ENCODE measurements around the gene LGI2. TPM values are rescaled to one million over a fixed set of nuclear protein-coding genes. Genes with fewer than 3 reads are reported as not detected.
"Not testable (repeated sequence)": the region's sequence is repeated elsewhere in the genome, so short reads cannot be mapped to it uniquely, and the experiment has no call there.

The LGI2 gene
- total RNA-seq, 2 donors from 2014 or later: 0.05 to 2.8 TPM

DNA sequence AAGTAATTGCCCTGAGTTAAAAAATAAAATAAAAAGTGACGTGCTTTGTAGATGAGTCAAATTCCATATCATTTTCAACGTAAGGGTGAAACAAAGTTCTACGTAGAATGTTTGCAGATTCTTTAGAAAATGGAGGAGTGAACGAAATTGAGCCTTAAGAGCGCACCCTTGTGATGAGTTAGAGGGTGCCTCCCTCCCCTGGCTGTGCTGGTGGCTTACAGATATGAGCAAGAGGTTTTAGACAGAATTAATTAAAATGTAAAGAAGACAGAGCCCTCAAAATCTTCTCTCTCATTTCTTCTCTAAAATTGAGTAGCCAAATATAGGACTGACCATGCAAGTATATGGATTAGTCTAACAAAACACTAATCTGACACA, 30.2 kb upstream of the LGI2 start:
- TF ChIP-seq POLR2AphosphoS5 (IDR thresholded peaks at IDR 0.05) (no peak), POLR2A (IDR thresholded peaks at IDR 0.05) (no peak)
- TF ChIP-seq, protein P1, sequence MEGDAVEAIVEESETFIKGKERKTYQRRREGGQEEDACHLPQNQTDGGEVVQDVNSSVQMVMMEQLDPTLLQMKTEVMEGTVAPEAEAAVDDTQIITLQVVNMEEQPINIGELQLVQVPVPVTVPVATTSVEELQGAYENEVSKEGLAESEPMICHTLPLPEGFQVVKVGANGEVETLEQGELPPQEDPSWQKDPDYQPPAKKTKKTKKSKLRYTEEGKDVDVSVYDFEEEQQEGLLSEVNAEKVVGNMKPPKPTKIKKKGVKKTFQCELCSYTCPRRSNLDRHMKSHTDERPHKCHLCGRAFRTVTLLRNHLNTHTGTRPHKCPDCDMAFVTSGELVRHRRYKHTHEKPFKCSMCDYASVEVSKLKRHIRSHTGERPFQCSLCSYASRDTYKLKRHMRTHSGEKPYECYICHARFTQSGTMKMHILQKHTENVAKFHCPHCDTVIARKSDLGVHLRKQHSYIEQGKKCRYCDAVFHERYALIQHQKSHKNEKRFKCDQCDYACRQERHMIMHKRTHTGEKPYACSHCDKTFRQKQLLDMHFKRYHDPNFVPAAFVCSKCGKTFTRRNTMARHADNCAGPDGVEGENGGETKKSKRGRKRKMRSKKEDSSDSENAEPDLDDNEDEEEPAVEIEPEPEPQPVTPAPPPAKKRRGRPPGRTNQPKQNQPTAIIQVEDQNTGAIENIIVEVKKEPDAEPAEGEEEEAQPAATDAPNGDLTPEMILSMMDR (IDR thresholded peaks at IDR 0.05): no peak
- Histone ChIP-seq H3K27me3 (replicated peaks; ENCODE audit: insufficient read depth) (no peaks in the 10 kb centered on the region), H3K9me3 (no peaks in the 10 kb centered on the region), H3K4me3 (no peak overlapping the region), H3K4me1 (replicated peaks) (no peaks in the 10 kb centered on the region), H3K27ac (no peak overlapping the region), H3K36me3 (no peaks in the 10 kb centered on the region)
- 91% methylated on average over 5 of the region's 5 CpGs for WGBS
- intact Hi-C loops (cut with DNase I): no loop called here
- no peak for DNase-seq (ENCODE audit: low spot score)

DNA sequence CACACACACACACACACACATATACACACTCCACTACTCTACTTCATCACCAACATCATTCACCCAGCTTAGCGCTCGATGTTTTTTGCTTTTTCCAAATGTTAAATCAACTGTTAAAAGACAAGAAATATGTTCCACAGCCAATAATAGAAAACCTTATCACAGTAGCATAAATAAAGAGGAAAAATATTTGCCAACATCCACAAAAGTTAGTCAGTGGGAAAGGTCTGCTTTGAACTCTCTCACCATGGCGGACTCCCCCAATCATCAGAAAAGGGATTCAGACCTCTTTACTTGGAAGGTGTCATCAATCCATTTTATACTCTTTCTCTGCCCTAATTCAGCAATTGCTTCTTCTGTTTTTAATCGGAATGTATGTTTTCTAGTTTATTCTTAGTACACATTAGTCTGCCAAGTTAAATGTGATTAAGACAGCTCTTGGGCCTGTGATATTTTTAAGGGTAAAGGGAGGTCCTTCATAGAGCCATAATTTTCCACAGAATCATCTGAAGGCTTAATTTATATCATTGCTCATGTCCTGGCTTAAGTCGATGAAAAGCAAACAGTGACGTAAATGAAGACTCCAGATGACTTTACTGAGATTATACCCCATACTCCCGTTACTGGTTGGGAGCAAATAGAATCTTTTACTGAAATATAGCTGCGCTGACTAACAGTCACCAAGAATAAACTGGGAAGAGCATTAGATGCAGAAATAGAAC, 29.7 kb upstream of the LGI2 start:
- H3K9me3 ChIP-seq: no peaks in the 10 kb centered on the region
- TF ChIP-seq POLR2A (IDR thresholded peaks at IDR 0.05) (no peak), POLR2AphosphoS5 (IDR thresholded peaks at IDR 0.05) (no peak)
- TF ChIP-seq, protein P1 (IDR thresholded peaks at IDR 0.05): no peak
- H3K27ac ChIP-seq: no peak overlapping the region
- intact Hi-C loops (cut with DNase I): no loop called here
- H3K4me1 ChIP-seq (replicated peaks): no peaks in the 10 kb centered on the region
- H3K27me3 ChIP-seq (replicated peaks; ENCODE audit: insufficient read depth): no peaks in the 10 kb centered on the region
- WGBS: 78% methylated on average over 8 of the region's 8 CpGs
- no peak overlapping the region for H3K4me3 ChIP-seq
- H3K36me3 ChIP-seq: no peaks in the 10 kb centered on the region
- no peak for DNase-seq (ENCODE audit: low spot score)

DNA sequence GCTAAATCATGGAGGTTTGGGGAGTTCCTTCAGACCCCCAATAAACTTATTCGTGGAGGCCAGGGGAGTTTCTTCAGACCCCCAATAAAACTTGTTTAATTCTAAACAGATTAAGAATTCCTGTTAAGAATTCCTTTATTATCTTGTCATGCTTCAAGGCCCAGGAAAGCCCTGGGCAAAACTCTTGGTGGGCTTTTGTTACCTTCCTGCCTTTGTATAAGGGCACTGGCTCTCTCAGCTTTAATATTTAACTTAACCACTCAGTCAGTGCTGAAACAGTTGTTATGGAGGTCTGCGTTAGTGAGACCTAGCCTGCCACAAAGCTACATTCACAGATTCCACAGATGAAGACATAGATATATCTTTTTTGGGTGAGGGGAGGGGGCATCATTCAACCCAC, 29.0 kb upstream of the LGI2 start:
- Histone ChIP-seq H3K9me3 (no peaks in the 10 kb centered on the region), H3K4me3 (no peak overlapping the region), H3K4me1 (replicated peaks) (no peaks in the 10 kb centered on the region), H3K27ac (no peak overlapping the region), H3K27me3 (replicated peaks; ENCODE audit: insufficient read depth) (no peaks in the 10 kb centered on the region), H3K36me3 (no peaks in the 10 kb centered on the region)
- DNase-seq (ENCODE audit: low spot score): no peak
- WGBS: 63% methylated on average over 2 of the region's 2 CpGs
- TF ChIP-seq POLR2AphosphoS5 (IDR thresholded peaks at IDR 0.05) (no peak), POLR2A (IDR thresholded peaks at IDR 0.05) (no peak)
- TF ChIP-seq, protein P1 (IDR thresholded peaks at IDR 0.05): no peak
- intact Hi-C loops (cut with DNase I): no loop called here

DNA sequence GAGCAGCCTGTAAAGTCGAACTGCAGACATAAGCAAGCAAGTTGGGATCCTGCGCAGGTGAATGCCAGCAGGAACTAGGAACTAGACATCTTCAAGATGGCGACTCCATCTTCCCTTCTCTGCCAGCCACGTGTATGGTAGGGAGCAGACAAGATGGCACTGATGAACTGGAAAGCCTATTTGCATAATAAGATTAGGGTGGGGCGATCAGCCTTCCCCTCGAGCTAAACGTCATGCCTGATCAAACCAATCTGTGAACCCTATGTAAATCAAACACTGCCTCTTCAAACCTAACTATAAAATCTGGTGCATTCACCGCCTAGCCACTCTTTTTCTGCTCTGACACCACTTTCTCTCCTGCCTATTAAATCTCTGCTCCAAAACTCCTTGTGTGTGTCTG, 28.1 kb upstream of the LGI2 start:
- DNase-seq (ENCODE audit: low spot score): no peak
- WGBS: 92% methylated on average over 8 of the region's 8 CpGs
- intact Hi-C loops (cut with DNase I): no loop called here
- Histone ChIP-seq H3K9me3 (no peaks in the 10 kb centered on the region), H3K27ac (no peak overlapping the region), H3K27me3 (replicated peaks; ENCODE audit: insufficient read depth) (no peaks in the 10 kb centered on the region), H3K4me3 (no peak overlapping the region), H3K4me1 (replicated peaks) (no peaks in the 10 kb centered on the region), H3K36me3 (no peaks in the 10 kb centered on the region)
- TF ChIP-seq POLR2AphosphoS5 (IDR thresholded peaks at IDR 0.05) (no peak), POLR2A (IDR thresholded peaks at IDR 0.05) (no peak)
- TF ChIP-seq, protein P1 (IDR thresholded peaks at IDR 0.05): no peak

DNA sequence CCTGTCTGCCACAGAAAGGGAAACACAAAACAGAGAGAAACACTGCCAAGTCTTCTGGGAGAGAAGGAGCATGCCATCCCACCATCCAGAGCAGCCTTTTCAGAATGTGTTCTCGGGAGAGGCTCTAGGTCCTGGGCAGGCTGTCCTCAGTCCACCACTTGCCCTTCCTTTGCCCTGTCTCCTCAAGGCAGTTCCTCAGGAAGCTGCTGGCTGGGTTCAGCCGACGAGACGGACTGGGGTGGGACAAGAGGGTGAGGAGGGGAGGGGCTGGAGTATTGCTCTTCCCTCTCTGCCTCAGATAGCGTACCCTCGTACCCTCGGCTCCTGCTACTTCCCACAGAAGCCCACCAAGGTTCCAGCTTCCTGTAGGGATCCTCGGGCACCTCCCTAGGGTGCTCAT, 26.6 kb upstream of the LGI2 start:
- Histone ChIP-seq H3K4me3 (no peak overlapping the region), H3K36me3 (no peaks in the 10 kb centered on the region), H3K9me3 (no peaks in the 10 kb centered on the region), H3K27me3 (replicated peaks; ENCODE audit: insufficient read depth) (no peaks in the 10 kb centered on the region), H3K4me1 (replicated peaks) (no peaks in the 10 kb centered on the region), H3K27ac (no peak overlapping the region)
- no peak for DNase-seq (ENCODE audit: low spot score)
- no peak for TF ChIP-seq POLR2A (IDR thresholded peaks at IDR 0.05)
- TF ChIP-seq POLR2AphosphoS5 (IDR thresholded peaks at IDR 0.05): no peak
- TF ChIP-seq, protein P1 (IDR thresholded peaks at IDR 0.05): no peak
- WGBS: 76% methylated on average over 8 of the region's 8 CpGs
- intact Hi-C loops (cut with DNase I): no loop called here

DNA sequence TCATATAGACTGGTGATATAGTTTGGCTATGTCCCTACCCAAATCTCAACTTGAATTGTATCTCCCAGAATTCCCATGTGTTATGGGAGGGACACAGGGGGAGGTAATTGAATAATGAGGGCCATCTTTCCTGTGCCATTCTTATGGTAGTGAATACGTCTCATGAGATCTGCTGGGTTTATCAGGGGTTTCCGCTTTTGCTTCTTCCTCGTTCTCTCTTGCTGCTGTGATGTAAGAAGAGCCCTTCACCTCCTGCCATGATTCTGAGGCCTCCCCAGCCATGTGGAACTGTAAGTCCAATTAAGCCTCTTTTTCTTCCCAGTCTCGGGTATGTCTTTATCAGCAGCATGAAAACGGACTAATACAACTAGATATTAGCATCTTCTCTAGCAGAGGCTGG, 21.3 kb upstream of the LGI2 start:
- H3K9me3 ChIP-seq; H3K27me3 ChIP-seq (replicated peaks; ENCODE audit: insufficient read depth); H3K36me3 ChIP-seq; intact Hi-C loops (cut with DNase I); H3K27ac ChIP-seq; DNase-seq (ENCODE audit: low spot score); H3K4me3 ChIP-seq; H3K4me1 ChIP-seq (replicated peaks): not testable (repeated sequence)
- WGBS: 97% methylated on average over 5 of the region's 5 CpGs

All from prostate gland (tissue), 2 donors.